ENCODE results near the gene MANBA.

MANBA gene

GRCh38 chr4:102612824-102613366 lies 147.9 kb downstream of the MANBA start:
- ChIA-PET POLR2A (interaction anchor here (0.7 kb wide), 1 partner anchor 215 kb away, joined by 3 read pairs; the partner anchor contains the start of gene UBE2D3), CTCF (interaction anchor here (4.0 to 6.0 kb wide), 2 partner anchors 12 to 165 kb away, joined by 27 to 34 read pairs; no protein-coding TSS in a partner anchor)
- 25% methylated on average over 4 of the region's 11 CpGs for WGBS (ENCODE audit: insufficient coverage)
- Histone ChIP-seq H3K27me3 (replicated peaks in 2 of 5; ENCODE audit: control insufficient read depth in 4 of 5, insufficient read depth in 5 of 5, low read length in 4 of 5) (no peaks in the 10 kb centered on the region), H3K4me3 (ENCODE audit: control insufficient read depth in 1 of 7, extremely low read depth in 1 of 7, insufficient read depth in 4 of 7, low read depth in 2 of 7, low read length in 6 of 7) (no peak overlapping the region), H3K4me1 (ENCODE audit: control extremely low read depth in 1 of 4, control insufficient read depth in 4 of 4, insufficient read depth in 4 of 4, low read length in 3 of 4) (peaks cover 3 to 13% (median 6%) of the 10 kb centered on the region in 4 experiments), H3K9me3 (ENCODE audit: control extremely low read depth in 1 of 5, control insufficient read depth in 4 of 5, insufficient read depth in 2 of 5, low read depth in 1 of 5, low read length in 4 of 5) (no peaks in the 10 kb centered on the region), H3K27ac (ENCODE audit: insufficient read depth in 1 of 2, low read depth in 1 of 2, low read length in 2 of 2, poor library complexity in 1 of 2, severe bottlenecking in 2 of 2) (peak overlapping the region in 1 of 2 experiments; percentile 27), H3K36me3 (ENCODE audit: control insufficient read depth in 4 of 4, insufficient read depth in 4 of 4, low read length in 3 of 4) (peaks cover 24 to 73% (median 57%) of the 10 kb centered on the region in 4 experiments)
- peak in 2 of 3 donors; percentile 49 to 51 for DNase-seq

GRCh38 chr4:102612210-102612609 lies 148.6 kb downstream of the MANBA start:
- 92% methylated on average over 2 of the region's 2 CpGs for WGBS (ENCODE audit: insufficient coverage)
- CTCF ChIA-PET, result interaction anchor here (1.2 to 6.0 kb wide), 5 partner anchors 9 to 165 kb away, joined by 4 to 34 read pairs (median 6); no protein-coding TSS in a partner anchor
- POLR2A ChIA-PET, result no interaction called here
- Histone ChIP-seq H3K27me3 (replicated peaks in 2 of 5; ENCODE audit: control insufficient read depth in 4 of 5, insufficient read depth in 5 of 5, low read length in 4 of 5) (no peaks in the 10 kb centered on the region), H3K9me3 (ENCODE audit: control extremely low read depth in 1 of 5, control insufficient read depth in 4 of 5, insufficient read depth in 2 of 5, low read depth in 1 of 5, low read length in 4 of 5) (no peaks in the 10 kb centered on the region), H3K27ac (ENCODE audit: insufficient read depth in 1 of 2, low read depth in 1 of 2, low read length in 2 of 2, poor library complexity in 1 of 2, severe bottlenecking in 2 of 2) (no peak overlapping the region), H3K36me3 (ENCODE audit: control insufficient read depth in 4 of 4, insufficient read depth in 4 of 4, low read length in 3 of 4) (peaks cover 29 to 77% (median 61%) of the 10 kb centered on the region in 4 experiments), H3K4me3 (ENCODE audit: control insufficient read depth in 1 of 7, extremely low read depth in 1 of 7, insufficient read depth in 4 of 7, low read depth in 2 of 7, low read length in 6 of 7) (no peak overlapping the region), H3K4me1 (ENCODE audit: control extremely low read depth in 1 of 4, control insufficient read depth in 4 of 4, insufficient read depth in 4 of 4, low read length in 3 of 4) (peaks cover 3 to 13% (median 6%) of the 10 kb centered on the region in 4 experiments)
- no peak for DNase-seq

- POLR2A ChIA-PET, result no interaction called here
Observed at GRCh38 chr4:102610476-102610875, 150.3 kb downstream of the MANBA start.

GRCh38 chr4:102610007-102610406 lies 150.8 kb downstream of the MANBA start:
- Histone ChIP-seq H3K36me3 (ENCODE audit: control insufficient read depth in 4 of 4, insufficient read depth in 4 of 4, low read length in 3 of 4) (peaks cover 35 to 79% (median 61%) of the 10 kb centered on the region in 4 experiments), H3K9me3 (ENCODE audit: control extremely low read depth in 1 of 5, control insufficient read depth in 4 of 5, insufficient read depth in 2 of 5, low read depth in 1 of 5, low read length in 4 of 5) (no peaks in the 10 kb centered on the region), H3K4me3 (ENCODE audit: control insufficient read depth in 1 of 7, extremely low read depth in 1 of 7, insufficient read depth in 4 of 7, low read depth in 2 of 7, low read length in 6 of 7) (no peak overlapping the region), H3K27ac (ENCODE audit: insufficient read depth in 1 of 2, low read depth in 1 of 2, low read length in 2 of 2, poor library complexity in 1 of 2, severe bottlenecking in 2 of 2) (no peak overlapping the region), H3K27me3 (replicated peaks in 2 of 5; ENCODE audit: control insufficient read depth in 4 of 5, insufficient read depth in 5 of 5, low read length in 4 of 5) (no peaks in the 10 kb centered on the region), H3K4me1 (ENCODE audit: control extremely low read depth in 1 of 4, control insufficient read depth in 4 of 4, insufficient read depth in 4 of 4, low read length in 3 of 4) (peaks cover 3 to 13% (median 6%) of the 10 kb centered on the region in 4 experiments)
- peak in 2 of 3 donors; percentile 36 to 40 for DNase-seq
- POLR2A ChIA-PET, result no interaction called here
- CTCF ChIA-PET, result interaction anchor here (1.5 to 6.0 kb wide), 4 partner anchors 10 to 163 kb away, joined by 5 to 34 read pairs (median 7); no protein-coding TSS in a partner anchor

More at GRCh38 chr4:102610476-102610875, 150.3 kb downstream of the MANBA start:
- H3K9me3 ChIP-seq (ENCODE audit: control extremely low read depth in 1 of 5, control insufficient read depth in 4 of 5, insufficient read depth in 2 of 5, low read depth in 1 of 5, low read length in 4 of 5), result no peaks in the 10 kb centered on the region
- WGBS (ENCODE audit: insufficient coverage), result 100% methylated on average over 2 of the region's 3 CpGs
- H3K27ac ChIP-seq (ENCODE audit: insufficient read depth in 1 of 2, low read depth in 1 of 2, low read length in 2 of 2, poor library complexity in 1 of 2, severe bottlenecking in 2 of 2), result no peak overlapping the region
- peaks cover 3 to 13% (median 6%) of the 10 kb centered on the region in 4 experiments for H3K4me1 ChIP-seq (ENCODE audit: control extremely low read depth in 1 of 4, control insufficient read depth in 4 of 4, insufficient read depth in 4 of 4, low read length in 3 of 4)
- DNase-seq, result no peak
- H3K4me3 ChIP-seq (ENCODE audit: control insufficient read depth in 1 of 7, extremely low read depth in 1 of 7, insufficient read depth in 4 of 7, low read depth in 2 of 7, low read length in 6 of 7), result no peak overlapping the region
- CTCF ChIA-PET, result interaction anchor here (1.0 to 6.0 kb wide), 8 partner anchors 10 to 397 kb away, joined by 3 to 34 read pairs (median 6); no protein-coding TSS in a partner anchor
- no peaks in the 10 kb centered on the region for H3K27me3 ChIP-seq (replicated peaks in 2 of 5; ENCODE audit: control insufficient read depth in 4 of 5, insufficient read depth in 5 of 5, low read length in 4 of 5)
- H3K36me3 ChIP-seq (ENCODE audit: control insufficient read depth in 4 of 4, insufficient read depth in 4 of 4, low read length in 3 of 4), result peaks cover 32 to 78% (median 63%) of the 10 kb centered on the region in 4 experiments

- POLR2A ChIA-PET, result no interaction called here
- peaks cover 3 to 10% (median 6%) of the 10 kb centered on the region in 4 experiments for H3K4me1 ChIP-seq (ENCODE audit: control extremely low read depth in 1 of 4, control insufficient read depth in 4 of 4, insufficient read depth in 4 of 4, low read length in 3 of 4)
- H3K27ac ChIP-seq (ENCODE audit: insufficient read depth in 1 of 2, low read depth in 1 of 2, low read length in 2 of 2, poor library complexity in 1 of 2, severe bottlenecking in 2 of 2), result no peak overlapping the region
- H3K27me3 ChIP-seq (replicated peaks in 2 of 5; ENCODE audit: control insufficient read depth in 4 of 5, insufficient read depth in 5 of 5, low read length in 4 of 5), result no peaks in the 10 kb centered on the region
- no peak for DNase-seq
- peaks cover 37 to 74% (median 52%) of the 10 kb centered on the region in 4 experiments for H3K36me3 ChIP-seq (ENCODE audit: control insufficient read depth in 4 of 4, insufficient read depth in 4 of 4, low read length in 3 of 4)
- no CpG with 5 or more reads among the region's 1 CpG for WGBS (ENCODE audit: insufficient coverage)
- H3K4me3 ChIP-seq (ENCODE audit: control insufficient read depth in 1 of 7, extremely low read depth in 1 of 7, insufficient read depth in 4 of 7, low read depth in 2 of 7, low read length in 6 of 7), result no peak overlapping the region
- H3K9me3 ChIP-seq (ENCODE audit: control extremely low read depth in 1 of 5, control insufficient read depth in 4 of 5, insufficient read depth in 2 of 5, low read depth in 1 of 5, low read length in 4 of 5), result no peaks in the 10 kb centered on the region
- CTCF ChIA-PET, result interaction anchor here (1.7 to 6.0 kb wide), 2 partner anchors 16 to 161 kb away, joined by 4 to 34 read pairs; no protein-coding TSS in a partner anchor
Observed at GRCh38 chr4:102608190-102608589, 152.6 kb downstream of the MANBA start.

- WGBS (ENCODE audit: insufficient coverage), result 92% methylated on average over 5 of the region's 7 CpGs
- ChIA-PET CTCF (interaction anchor here (0.6 to 1.2 kb wide), 3 partner anchors 10 to 486 kb away, joined by 3 read pairs; no protein-coding TSS in a partner anchor), POLR2A (no interaction called here)
- peaks cover 34 to 70% (median 48%) of the 10 kb centered on the region in 4 experiments for H3K36me3 ChIP-seq (ENCODE audit: control insufficient read depth in 4 of 4, insufficient read depth in 4 of 4, low read length in 3 of 4)
- H3K4me1 ChIP-seq (ENCODE audit: control extremely low read depth in 1 of 4, control insufficient read depth in 4 of 4, insufficient read depth in 4 of 4, low read length in 3 of 4), result no peaks in the 10 kb centered on the region
- H3K4me3 ChIP-seq (ENCODE audit: control insufficient read depth in 1 of 7, extremely low read depth in 1 of 7, insufficient read depth in 4 of 7, low read depth in 2 of 7, low read length in 6 of 7), result no peak overlapping the region
- H3K9me3 ChIP-seq (ENCODE audit: control extremely low read depth in 1 of 5, control insufficient read depth in 4 of 5, insufficient read depth in 2 of 5, low read depth in 1 of 5, low read length in 4 of 5), result no peaks in the 10 kb centered on the region
- no peak for DNase-seq
- no peaks in the 10 kb centered on the region for H3K27me3 ChIP-seq (replicated peaks in 2 of 5; ENCODE audit: control insufficient read depth in 4 of 5, insufficient read depth in 5 of 5, low read length in 4 of 5)
- no peak overlapping the region for H3K27ac ChIP-seq (ENCODE audit: insufficient read depth in 1 of 2, low read depth in 1 of 2, low read length in 2 of 2, poor library complexity in 1 of 2, severe bottlenecking in 2 of 2)
Observed at GRCh38 chr4:102606846-102607450, 153.8 kb downstream of the MANBA start.

- CTCF ChIA-PET, result interaction anchor here (0.6 to 1.2 kb wide), 4 partner anchors 9 to 487 kb away, joined by 3 read pairs; no protein-coding TSS in a partner anchor
- POLR2A ChIA-PET, result no interaction called here
- no peak overlapping the region for H3K27ac ChIP-seq (ENCODE audit: insufficient read depth in 1 of 2, low read depth in 1 of 2, low read length in 2 of 2, poor library complexity in 1 of 2, severe bottlenecking in 2 of 2)
- H3K9me3 ChIP-seq (ENCODE audit: control extremely low read depth in 1 of 5, control insufficient read depth in 4 of 5, insufficient read depth in 2 of 5, low read depth in 1 of 5, low read length in 4 of 5), result no peaks in the 10 kb centered on the region
- H3K4me1 ChIP-seq (ENCODE audit: control extremely low read depth in 1 of 4, control insufficient read depth in 4 of 4, insufficient read depth in 4 of 4, low read length in 3 of 4), result no peaks in the 10 kb centered on the region
- 100% methylated on average over 3 of the region's 3 CpGs for WGBS (ENCODE audit: insufficient coverage)
- H3K36me3 ChIP-seq (ENCODE audit: control insufficient read depth in 4 of 4, insufficient read depth in 4 of 4, low read length in 3 of 4), result peaks cover 32 to 69% (median 49%) of the 10 kb centered on the region in 4 experiments
- DNase-seq, result no peak
- H3K27me3 ChIP-seq (replicated peaks in 2 of 5; ENCODE audit: control insufficient read depth in 4 of 5, insufficient read depth in 5 of 5, low read length in 4 of 5), result no peaks in the 10 kb centered on the region
- no peak overlapping the region for H3K4me3 ChIP-seq (ENCODE audit: control insufficient read depth in 1 of 7, extremely low read depth in 1 of 7, insufficient read depth in 4 of 7, low read depth in 2 of 7, low read length in 6 of 7)
Observed at GRCh38 chr4:102606261-102606660, 154.5 kb downstream of the MANBA start.
